HEK293 (cell line): ENCODE measurements around the gene C1orf52.
A peak's percentile ranks its signal among the peaks of the same experiment; 100 is the strongest.

Experiments
- GFI1B ChIP-seq: fragments of 450-650 bp; formaldehyde crosslinking; IDR thresholded peaks from 2 replicates; pipeline ENCODE4 v1.5.1; 2016; ENCODE audit warnings: missing biosample characterization, missing genetic modification characterization
- GLIS2 ChIP-seq: fragments of 450-650 bp; formaldehyde crosslinking; IDR thresholded peaks from 2 replicates; pipeline ENCODE4 v1.5.1; 2016; ENCODE audit warnings: missing biosample characterization, missing genetic modification characterization
- HOXA7 ChIP-seq: sonication (generic); formaldehyde crosslinking; IDR thresholded peaks from 2 replicates; pipeline ENCODE4 v1.8.1; 2022; ENCODE audit warnings: missing genetic modification reagents, borderline replicate concordance
- HOXD13 ChIP-seq: sonication (generic); formaldehyde crosslinking; IDR thresholded peaks from 2 replicates; pipeline ENCODE4 v1.8.0; 2022; ENCODE audit warnings: missing genetic modification reagents, borderline replicate concordance
- IKZF3 ChIP-seq: fragments of 450-650 bp; IDR thresholded peaks from 2 replicates; pipeline ENCODE4 v1.5.0; 2018; ENCODE audit warnings: missing biosample characterization, mild to moderate bottlenecking, missing genetic modification characterization, moderate library complexity
- KLF10 ChIP-seq: fragments of 450-650 bp; IDR thresholded peaks from 2 replicates; pipeline ENCODE4 v1.5.1; 2018; ENCODE audit warnings: missing biosample characterization, mild to moderate bottlenecking, missing genetic modification characterization
- SCRT1 ChIP-seq: fragments of 450-650 bp; formaldehyde crosslinking; IDR thresholded peaks from 2 replicates; pipeline ENCODE4 v1.5.1; 2016; ENCODE audit warnings: missing biosample characterization, missing genetic modification characterization, borderline replicate concordance
- SETDB1 ChIP-seq: IDR thresholded peaks from one replicate; pipeline ENCODE4 v1.6.1; 2017; ENCODE audit warnings: mild to moderate bottlenecking, low read length, moderate library complexity, mixed read lengths; ENCODE audit not compliant: insufficient read length
- WT1 ChIP-seq: fragments of 450-650 bp; formaldehyde crosslinking; IDR thresholded peaks from 2 replicates; pipeline ENCODE4 v1.5.1; 2016; ENCODE audit warnings: missing biosample characterization, missing genetic modification characterization
- ZNF121 ChIP-seq: fragments of 450-650 bp; formaldehyde crosslinking; IDR thresholded peaks from 2 replicates; pipeline ENCODE4 v1.5.1; 2016; ENCODE audit warnings: missing biosample characterization, missing genetic modification characterization
- ZNF221 ChIP-seq: fragments of 450-650 bp; formaldehyde crosslinking; IDR thresholded peaks from 2 replicates; pipeline ENCODE4 v1.5.1; 2017; ENCODE audit warnings: missing biosample characterization, missing genetic modification characterization, borderline replicate concordance
- ZNF223 ChIP-seq: fragments of 450-650 bp; formaldehyde crosslinking; IDR thresholded peaks from 2 replicates; pipeline ENCODE4 v1.5.1; 2016; ENCODE audit warnings: missing biosample characterization, missing genetic modification characterization
- ZNF239 ChIP-seq: fragments of 450-650 bp; formaldehyde crosslinking; IDR thresholded peaks from 2 replicates; pipeline ENCODE4 v1.5.1; 2016; ENCODE audit warnings: missing biosample characterization, missing genetic modification characterization
- ZNF530 ChIP-seq: fragments of 450-650 bp; formaldehyde crosslinking; IDR thresholded peaks from 2 replicates; pipeline ENCODE4 v1.5.1; 2016; ENCODE audit warnings: low read depth, missing biosample characterization, missing genetic modification characterization
- ZNF626 ChIP-seq: fragments of 450-650 bp; sonication (Bioruptor Pico); formaldehyde crosslinking; IDR thresholded peaks from 2 replicates; pipeline ENCODE4 v1.5.1; 2018; ENCODE audit warnings: missing biosample characterization, missing genetic modification characterization, inconsistent platforms
- ZNF768 ChIP-seq: fragments of 450-650 bp; formaldehyde crosslinking; IDR thresholded peaks from 2 replicates; pipeline ENCODE4 v1.5.1; 2018; ENCODE audit warnings: missing biosample characterization, mild to moderate bottlenecking, missing genetic modification characterization
- ZNF830 ChIP-seq: fragments of 450-650 bp; IDR thresholded peaks from 2 replicates; pipeline ENCODE4 v1.5.0; 2018; ENCODE audit warnings: missing biosample characterization, missing genetic modification characterization, low read depth, mild to moderate bottlenecking, moderate library complexity
- ZXDB ChIP-seq: fragments of 450-650 bp; formaldehyde crosslinking; IDR thresholded peaks from 2 replicates; pipeline ENCODE4 v1.5.1; 2016; ENCODE audit warnings: missing biosample characterization, missing genetic modification characterization
- TF ChIP-seq, protein P1 (sequence below): fragments of 450-650 bp; formaldehyde crosslinking; IDR thresholded peaks from 2 replicates; pipeline ENCODE4 v1.5.1; 2017; ENCODE audit warnings: missing biosample characterization, missing genetic modification characterization
- TF ChIP-seq, protein P2 (sequence below): fragments of 450-650 bp; formaldehyde crosslinking; IDR thresholded peaks from 2 replicates; pipeline ENCODE4 v1.5.1; 2016; ENCODE audit warnings: missing biosample characterization, missing genetic modification characterization
- TF ChIP-seq, protein P3 (sequence below): fragments of 450-650 bp; formaldehyde crosslinking; IDR thresholded peaks from 2 replicates; pipeline ENCODE4 v1.5.1; 2016; ENCODE audit warnings: missing biosample characterization, missing genetic modification characterization
- TF ChIP-seq, protein P4 (sequence below): fragments of 450-650 bp; formaldehyde crosslinking; IDR thresholded peaks from 2 replicates; pipeline ENCODE4 v1.5.1; 2016; ENCODE audit warnings: missing biosample characterization, missing genetic modification characterization
- TF ChIP-seq, protein P5 (sequence below): fragments of 450-650 bp; formaldehyde crosslinking; IDR thresholded peaks from 2 replicates; pipeline ENCODE4 v1.5.1; 2016; ENCODE audit warnings: missing biosample characterization, missing genetic modification characterization
- TF ChIP-seq, protein P6 (sequence below): fragments of 450-650 bp; formaldehyde crosslinking; IDR thresholded peaks from 2 replicates; pipeline ENCODE4 v1.5.1; 2016; ENCODE audit warnings: missing biosample characterization, missing genetic modification characterization, borderline replicate concordance
- TF ChIP-seq, protein P7 (sequence below): fragments of 450-650 bp; formaldehyde crosslinking; IDR thresholded peaks from 2 replicates; pipeline ENCODE4 v1.5.1; 2016; ENCODE audit warnings: missing biosample characterization, missing genetic modification characterization
- TF ChIP-seq, protein P8 (sequence below): fragments of 450-650 bp; formaldehyde crosslinking; IDR thresholded peaks from 2 replicates; pipeline ENCODE4 v1.5.1; 2016; ENCODE audit warnings: missing biosample characterization, missing genetic modification characterization

C1orf52 gene

DNA sequence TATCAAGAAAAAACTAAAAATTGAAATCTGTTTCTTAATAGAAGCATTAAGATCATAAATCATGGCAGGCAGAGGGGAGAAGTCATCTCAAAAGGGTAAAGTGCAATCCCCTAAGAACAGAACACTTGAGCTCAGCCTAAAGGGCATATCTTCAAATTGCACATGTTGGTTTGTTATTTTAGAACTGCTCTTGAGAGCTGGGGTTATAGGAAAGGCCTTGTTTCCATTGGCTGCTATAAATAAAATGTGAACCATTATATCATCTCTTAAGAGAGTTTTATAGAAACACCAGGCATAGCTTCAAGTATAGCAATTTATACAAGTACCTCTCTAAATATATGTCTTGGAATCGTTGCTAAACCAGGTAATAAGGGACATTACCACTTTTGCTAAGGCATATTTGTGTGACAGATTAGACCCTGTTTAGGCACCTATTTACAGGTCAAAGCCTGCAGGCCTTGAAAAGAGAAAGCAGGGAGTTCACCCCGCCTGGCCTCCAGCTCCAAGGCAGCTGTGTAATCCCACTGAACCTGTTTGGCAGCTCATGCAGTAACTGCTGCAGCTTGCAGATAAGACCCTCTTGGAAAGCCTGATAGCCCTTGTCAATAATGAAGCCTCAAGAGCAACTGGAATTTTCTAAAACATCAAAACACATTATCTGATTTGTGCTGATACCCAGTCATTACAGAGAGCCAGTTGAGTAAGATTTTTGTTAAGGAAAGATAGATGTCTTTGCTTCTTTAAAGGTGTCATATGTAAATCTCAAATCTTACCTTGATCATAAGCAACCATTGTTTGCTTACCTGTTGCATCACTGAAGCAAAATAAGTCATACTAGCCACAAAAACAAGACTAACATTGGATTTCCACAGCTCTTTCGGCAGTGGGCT is 34.5 kb downstream of the C1orf52 start (continued):
- TF ChIP-seq GFI1B (tag by site-specific recombination) (no peak), ZNF626 (tag by site-specific recombination) (no peak), ZNF223 (no peak), ZNF830 (tag by site-specific recombination) (no peak), SETDB1 (no peak), ZNF530 (tag by site-specific recombination) (no peak), ZXDB (tag by site-specific recombination) (peak; percentile 61; the same call in 1 of the 2 replicates), HOXD13 (CRISPR knock-in tag) (no peak), ZNF221 (tag by site-specific recombination) (no peak), ZNF768 (tag by site-specific recombination) (no peak), ZNF239 (tag by site-specific recombination) (no peak), ZNF121 (no peak), WT1 (tag by site-specific recombination) (peak; percentile 76), SCRT1 (peak; percentile 58; the same call in 1 of the 2 replicates), IKZF3 (tag by site-specific recombination) (peak; percentile 75), HOXA7 (CRISPR knock-in tag) (no peak), KLF10 (no peak), GLIS2 (no peak)
- TF ChIP-seq, protein P1, sequence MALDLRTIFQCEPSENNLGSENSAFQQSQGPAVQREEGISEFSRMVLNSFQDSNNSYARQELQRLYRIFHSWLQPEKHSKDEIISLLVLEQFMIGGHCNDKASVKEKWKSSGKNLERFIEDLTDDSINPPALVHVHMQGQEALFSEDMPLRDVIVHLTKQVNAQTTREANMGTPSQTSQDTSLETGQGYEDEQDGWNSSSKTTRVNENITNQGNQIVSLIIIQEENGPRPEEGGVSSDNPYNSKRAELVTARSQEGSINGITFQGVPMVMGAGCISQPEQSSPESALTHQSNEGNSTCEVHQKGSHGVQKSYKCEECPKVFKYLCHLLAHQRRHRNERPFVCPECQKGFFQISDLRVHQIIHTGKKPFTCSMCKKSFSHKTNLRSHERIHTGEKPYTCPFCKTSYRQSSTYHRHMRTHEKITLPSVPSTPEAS, result no peak
- TF ChIP-seq, protein P2, sequence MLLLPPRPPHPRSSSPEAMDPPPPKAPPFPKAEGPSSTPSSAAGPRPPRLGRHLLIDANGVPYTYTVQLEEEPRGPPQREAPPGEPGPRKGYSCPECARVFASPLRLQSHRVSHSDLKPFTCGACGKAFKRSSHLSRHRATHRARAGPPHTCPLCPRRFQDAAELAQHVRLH (tag by site-specific recombination), result no peak
- TF ChIP-seq, protein P3, sequence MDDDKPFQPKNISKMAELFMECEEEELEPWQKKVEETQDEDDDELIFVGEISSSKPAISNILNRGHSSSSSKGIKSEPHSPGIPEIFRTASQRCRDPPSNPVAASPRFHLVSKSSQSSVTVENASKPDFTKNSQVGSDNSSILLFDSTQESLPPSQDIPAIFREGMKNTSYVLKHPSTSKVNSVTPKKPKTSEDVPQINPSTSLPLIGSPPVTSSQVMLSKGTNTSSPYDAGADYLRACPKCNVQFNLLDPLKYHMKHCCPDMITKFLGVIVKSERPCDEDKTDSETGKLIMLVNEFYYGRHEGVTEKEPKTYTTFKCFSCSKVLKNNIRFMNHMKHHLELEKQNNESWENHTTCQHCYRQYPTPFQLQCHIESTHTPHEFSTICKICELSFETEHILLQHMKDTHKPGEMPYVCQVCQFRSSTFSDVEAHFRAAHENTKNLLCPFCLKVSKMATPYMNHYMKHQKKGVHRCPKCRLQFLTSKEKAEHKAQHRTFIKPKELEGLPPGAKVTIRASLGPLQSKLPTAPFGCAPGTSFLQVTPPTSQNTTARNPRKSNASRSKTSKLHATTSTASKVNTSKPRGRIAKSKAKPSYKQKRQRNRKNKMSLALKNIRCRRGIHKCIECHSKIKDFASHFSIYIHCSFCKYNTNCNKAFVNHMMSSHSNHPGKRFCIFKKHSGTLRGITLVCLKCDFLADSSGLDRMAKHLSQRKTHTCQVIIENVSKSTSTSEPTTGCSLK (tag by site-specific recombination), result no peak
- TF ChIP-seq, protein P4, sequence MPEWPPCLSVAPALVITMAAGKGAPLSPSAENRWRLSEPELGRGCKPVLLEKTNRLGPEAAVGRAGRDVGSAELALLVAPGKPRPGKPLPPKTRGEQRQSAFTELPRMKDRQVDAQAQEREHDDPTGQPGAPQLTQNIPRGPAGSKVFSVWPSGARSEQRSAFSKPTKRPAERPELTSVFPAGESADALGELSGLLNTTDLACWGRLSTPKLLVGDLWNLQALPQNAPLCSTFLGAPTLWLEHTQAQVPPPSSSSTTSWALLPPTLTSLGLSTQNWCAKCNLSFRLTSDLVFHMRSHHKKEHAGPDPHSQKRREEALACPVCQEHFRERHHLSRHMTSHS (tag by site-specific recombination), result no peak
- TF ChIP-seq, protein P5, sequence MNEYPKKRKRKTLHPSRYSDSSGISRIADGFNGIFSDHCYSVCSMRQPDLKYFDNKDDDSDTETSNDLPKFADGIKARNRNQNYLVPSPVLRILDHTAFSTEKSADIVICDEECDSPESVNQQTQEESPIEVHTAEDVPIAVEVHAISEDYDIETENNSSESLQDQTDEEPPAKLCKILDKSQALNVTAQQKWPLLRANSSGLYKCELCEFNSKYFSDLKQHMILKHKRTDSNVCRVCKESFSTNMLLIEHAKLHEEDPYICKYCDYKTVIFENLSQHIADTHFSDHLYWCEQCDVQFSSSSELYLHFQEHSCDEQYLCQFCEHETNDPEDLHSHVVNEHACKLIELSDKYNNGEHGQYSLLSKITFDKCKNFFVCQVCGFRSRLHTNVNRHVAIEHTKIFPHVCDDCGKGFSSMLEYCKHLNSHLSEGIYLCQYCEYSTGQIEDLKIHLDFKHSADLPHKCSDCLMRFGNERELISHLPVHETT (tag by site-specific recombination), result no peak
- TF ChIP-seq, protein P6, sequence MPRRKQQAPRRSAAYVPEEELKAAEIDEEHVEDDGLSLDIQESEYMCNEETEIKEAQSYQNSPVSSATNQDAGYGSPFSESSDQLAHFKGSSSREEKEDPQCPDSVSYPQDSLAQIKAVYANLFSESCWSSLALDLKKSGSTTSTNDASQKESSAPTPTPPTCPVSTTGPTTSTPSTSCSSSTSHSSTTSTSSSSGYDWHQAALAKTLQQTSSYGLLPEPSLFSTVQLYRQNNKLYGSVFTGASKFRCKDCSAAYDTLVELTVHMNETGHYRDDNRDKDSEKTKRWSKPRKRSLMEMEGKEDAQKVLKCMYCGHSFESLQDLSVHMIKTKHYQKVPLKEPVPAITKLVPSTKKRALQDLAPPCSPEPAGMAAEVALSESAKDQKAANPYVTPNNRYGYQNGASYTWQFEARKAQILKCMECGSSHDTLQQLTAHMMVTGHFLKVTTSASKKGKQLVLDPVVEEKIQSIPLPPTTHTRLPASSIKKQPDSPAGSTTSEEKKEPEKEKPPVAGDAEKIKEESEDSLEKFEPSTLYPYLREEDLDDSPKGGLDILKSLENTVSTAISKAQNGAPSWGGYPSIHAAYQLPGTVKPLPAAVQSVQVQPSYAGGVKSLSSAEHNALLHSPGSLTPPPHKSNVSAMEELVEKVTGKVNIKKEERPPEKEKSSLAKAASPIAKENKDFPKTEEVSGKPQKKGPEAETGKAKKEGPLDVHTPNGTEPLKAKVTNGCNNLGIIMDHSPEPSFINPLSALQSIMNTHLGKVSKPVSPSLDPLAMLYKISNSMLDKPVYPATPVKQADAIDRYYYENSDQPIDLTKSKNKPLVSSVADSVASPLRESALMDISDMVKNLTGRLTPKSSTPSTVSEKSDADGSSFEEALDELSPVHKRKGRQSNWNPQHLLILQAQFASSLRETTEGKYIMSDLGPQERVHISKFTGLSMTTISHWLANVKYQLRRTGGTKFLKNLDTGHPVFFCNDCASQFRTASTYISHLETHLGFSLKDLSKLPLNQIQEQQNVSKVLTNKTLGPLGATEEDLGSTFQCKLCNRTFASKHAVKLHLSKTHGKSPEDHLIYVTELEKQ (tag by site-specific recombination), result 0 out of 2 replicates have a peak, but pooled peaks have one; percentile 8
- TF ChIP-seq, protein P7, sequence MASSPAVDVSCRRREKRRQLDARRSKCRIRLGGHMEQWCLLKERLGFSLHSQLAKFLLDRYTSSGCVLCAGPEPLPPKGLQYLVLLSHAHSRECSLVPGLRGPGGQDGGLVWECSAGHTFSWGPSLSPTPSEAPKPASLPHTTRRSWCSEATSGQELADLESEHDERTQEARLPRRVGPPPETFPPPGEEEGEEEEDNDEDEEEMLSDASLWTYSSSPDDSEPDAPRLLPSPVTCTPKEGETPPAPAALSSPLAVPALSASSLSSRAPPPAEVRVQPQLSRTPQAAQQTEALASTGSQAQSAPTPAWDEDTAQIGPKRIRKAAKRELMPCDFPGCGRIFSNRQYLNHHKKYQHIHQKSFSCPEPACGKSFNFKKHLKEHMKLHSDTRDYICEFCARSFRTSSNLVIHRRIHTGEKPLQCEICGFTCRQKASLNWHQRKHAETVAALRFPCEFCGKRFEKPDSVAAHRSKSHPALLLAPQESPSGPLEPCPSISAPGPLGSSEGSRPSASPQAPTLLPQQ, result no peak
- TF ChIP-seq, protein P8, sequence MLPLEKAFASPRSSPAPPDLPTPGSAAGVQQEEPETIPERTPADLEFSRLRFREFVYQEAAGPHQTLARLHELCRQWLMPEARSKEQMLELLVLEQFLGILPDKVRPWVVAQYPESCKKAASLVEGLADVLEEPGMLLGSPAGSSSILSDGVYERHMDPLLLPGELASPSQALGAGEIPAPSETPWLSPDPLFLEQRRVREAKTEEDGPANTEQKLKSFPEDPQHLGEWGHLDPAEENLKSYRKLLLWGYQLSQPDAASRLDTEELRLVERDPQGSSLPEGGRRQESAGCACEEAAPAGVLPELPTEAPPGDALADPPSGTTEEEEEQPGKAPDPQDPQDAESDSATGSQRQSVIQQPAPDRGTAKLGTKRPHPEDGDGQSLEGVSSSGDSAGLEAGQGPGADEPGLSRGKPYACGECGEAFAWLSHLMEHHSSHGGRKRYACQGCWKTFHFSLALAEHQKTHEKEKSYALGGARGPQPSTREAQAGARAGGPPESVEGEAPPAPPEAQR (tag by site-specific recombination), result no peak
